PFSK-1 (cell line): Measurements from ENCODE around the gene PRPF19.

ENCODE experiments used
- FOXP2 ChIP-seq: optimal IDR thresholded peaks from 2 replicates; pipeline ENCODE3; 2011; ENCODE audit warnings: borderline replicate concordance, control low read depth, inconsistent platforms; ENCODE audit not compliant: insufficient read depth; ENCODE audit errors: extremely low read length, extremely low read depth
- POLR2AphosphoS5 ChIP-seq: IDR thresholded peaks from 2 replicates; pipeline ENCODE4 v1.6.1; 2012; ENCODE audit warnings: low read depth, mild to moderate bottlenecking, control low read depth, low read length, moderate library complexity
- SIN3A ChIP-seq: IDR thresholded peaks from 2 replicates; pipeline ENCODE4 v1.6.1; 2012; ENCODE audit warnings: mild to moderate bottlenecking, low read length, moderate library complexity, borderline replicate concordance; ENCODE audit not compliant: insufficient read depth
- TAF1 ChIP-seq: IDR thresholded peaks from 2 replicates; pipeline ENCODE4 v1.6.1; 2012; ENCODE audit warnings: low read length, control low read depth, borderline replicate concordance; ENCODE audit not compliant: insufficient read depth

DNA sequence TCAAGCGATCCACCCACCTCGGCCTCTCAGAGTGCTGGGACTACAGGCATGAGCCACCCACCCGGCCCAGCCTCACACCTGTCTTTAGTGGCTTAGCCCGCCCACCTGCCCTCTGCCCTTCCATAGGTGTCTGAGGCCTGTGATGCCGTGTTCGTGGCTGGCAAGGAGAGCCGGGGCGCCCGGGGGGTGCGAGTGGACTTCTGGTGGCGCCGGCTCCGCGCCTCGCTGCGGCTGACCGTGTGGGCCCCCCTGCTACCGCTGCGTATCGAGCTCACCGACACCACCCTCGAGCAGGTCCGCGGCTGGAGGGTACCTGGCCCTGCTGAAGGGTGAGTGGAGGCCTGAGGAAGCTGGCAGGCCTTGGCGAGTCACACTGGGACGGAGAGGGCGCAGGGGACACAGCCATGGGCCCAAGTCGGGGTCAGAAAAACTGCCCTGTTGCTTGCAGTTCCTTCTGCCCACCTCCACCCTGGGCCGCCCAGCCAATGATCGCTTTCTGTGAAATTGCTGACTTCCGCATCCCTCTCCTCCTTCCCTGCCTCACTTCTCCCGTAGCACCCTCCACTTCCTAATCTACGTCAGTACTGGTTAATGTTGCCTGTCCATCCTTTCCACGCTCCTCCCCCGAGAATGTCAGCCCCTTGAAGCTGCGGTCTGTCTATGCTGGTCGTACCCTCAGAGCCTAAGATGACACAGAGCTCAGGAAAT, 27.2 kb upstream of the PRPF19 start:
- TF ChIP-seq FOXP2: no peak
- TF ChIP-seq SIN3A: no peak
- no peak for TF ChIP-seq TAF1
- TF ChIP-seq POLR2AphosphoS5: no peak
